Left cardiac atrium (tissue), 4 donors: Measurements from ENCODE around the gene SOD3. TPM values are rescaled to one million over a fixed set of nuclear protein-coding genes. Genes with fewer than 3 reads are reported as not detected.
A peak's percentile ranks its signal among the peaks of the same experiment; 100 is the strongest.

Experiments used
- ATAC-seq, 2 donors: fragments of 200-7000 bp; cut with Tn5 transposase; one replicate each; pipeline ENCODE4 v1.9.1; 2020; ENCODE audit warnings: mild to moderate bottlenecking in 2 of 2, moderate library complexity in 2 of 2
- DNase-seq: peaks from one replicate; pipeline ENCODE4 v3.0.0-alpha.2; 2020
- intact Hi-C, 2 donors: fragments of 100-400 bp; cut with DNase I; formaldehyde crosslinking; loops; one replicate each; pipeline versions ENCODE4 v1.14.1 to v1.15.1; 2022 to 2023
- total RNA-seq, 2 donors: library from RNA; stranded (reverse); fragmentation: NEBNext Ultra II Directional; extraction: Animal tissue kit (Norgen Biotek cat#: 25700); gene quantifications; one replicate each; pipeline ENCODE4 v1.2.1, GENCODE V29; 2021
- donor health status: DM: no; HTN: yes; CAD: no.
- donor health status: DM: no; HTN: yes; CAD: no; lungs with severe emphysema.
- donor health status: DM: yes; HTN: yes; CAD: no.
- donor health status: Dilated cardiomyopathy.

The SOD3 gene
- total RNA-seq, 2 donors from 2014 or later, result 69.4 to 120 TPM

- intact Hi-C loops, result loop anchor here in 1 of 2 donors (10.0 kb wide), 2 partner anchors 213 to 313 kb away; partner anchors contain the start of gene DHX15
- ATAC-seq (no peak), DNase-seq (no peak)
These were observed 2.8 kb downstream of the SOD3 start for GRCh38 chr4:24798036-24798610.

- ATAC-seq, result no peak
- intact Hi-C loops, result loop anchor here in 1 of 2 donors (10.0 kb wide), 2 partner anchors 214 to 314 kb away; partner anchors contain the start of gene DHX15
- no peak for DNase-seq
These were observed 3.8 kb downstream of the SOD3 start for GRCh38 chr4:24799196-24799543.

DNA sequence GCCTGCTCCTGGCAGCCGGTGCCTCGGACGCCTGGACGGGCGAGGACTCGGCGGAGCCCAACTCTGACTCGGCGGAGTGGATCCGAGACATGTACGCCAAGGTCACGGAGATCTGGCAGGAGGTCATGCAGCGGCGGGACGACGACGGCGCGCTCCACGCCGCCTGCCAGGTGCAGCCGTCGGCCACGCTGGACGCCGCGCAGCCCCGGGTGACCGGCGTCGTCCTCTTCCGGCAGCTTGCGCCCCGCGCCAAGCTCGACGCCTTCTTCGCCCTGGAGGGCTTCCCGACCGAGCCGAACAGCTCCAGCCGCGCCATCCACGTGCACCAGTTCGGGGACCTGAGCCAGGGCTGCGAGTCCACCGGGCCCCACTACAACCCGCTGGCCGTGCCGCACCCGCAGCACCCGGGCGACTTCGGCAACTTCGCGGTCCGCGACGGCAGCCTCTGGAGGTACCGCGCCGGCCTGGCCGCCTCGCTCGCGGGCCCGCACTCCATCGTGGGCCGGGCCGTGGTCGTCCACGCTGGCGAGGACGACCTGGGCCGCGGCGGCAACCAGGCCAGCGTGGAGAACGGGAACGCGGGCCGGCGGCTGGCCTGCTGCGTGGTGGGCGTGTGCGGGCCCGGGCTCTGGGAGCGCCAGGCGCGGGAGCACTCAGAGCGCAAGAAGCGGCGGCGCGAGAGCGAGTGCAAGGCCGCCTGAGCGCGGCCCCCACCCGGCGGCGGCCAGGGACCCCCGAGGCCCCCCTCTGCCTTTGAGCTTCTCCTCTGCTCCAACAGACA lies 4.4 kb downstream of the SOD3 start:
- ATAC-seq (no peak), DNase-seq (no peak)
- intact Hi-C loops, result loop anchor here in 1 of 2 donors (10.0 kb wide), 2 partner anchors 215 to 315 kb away; partner anchors contain the start of gene DHX15

- DNase-seq (no peak), ATAC-seq (peak; percentile 11 to 35)
- intact Hi-C loops, result no loop called here
These were observed 5.0 kb downstream of the SOD3 start for GRCh38 chr4:24800325-24800895.

DNA sequence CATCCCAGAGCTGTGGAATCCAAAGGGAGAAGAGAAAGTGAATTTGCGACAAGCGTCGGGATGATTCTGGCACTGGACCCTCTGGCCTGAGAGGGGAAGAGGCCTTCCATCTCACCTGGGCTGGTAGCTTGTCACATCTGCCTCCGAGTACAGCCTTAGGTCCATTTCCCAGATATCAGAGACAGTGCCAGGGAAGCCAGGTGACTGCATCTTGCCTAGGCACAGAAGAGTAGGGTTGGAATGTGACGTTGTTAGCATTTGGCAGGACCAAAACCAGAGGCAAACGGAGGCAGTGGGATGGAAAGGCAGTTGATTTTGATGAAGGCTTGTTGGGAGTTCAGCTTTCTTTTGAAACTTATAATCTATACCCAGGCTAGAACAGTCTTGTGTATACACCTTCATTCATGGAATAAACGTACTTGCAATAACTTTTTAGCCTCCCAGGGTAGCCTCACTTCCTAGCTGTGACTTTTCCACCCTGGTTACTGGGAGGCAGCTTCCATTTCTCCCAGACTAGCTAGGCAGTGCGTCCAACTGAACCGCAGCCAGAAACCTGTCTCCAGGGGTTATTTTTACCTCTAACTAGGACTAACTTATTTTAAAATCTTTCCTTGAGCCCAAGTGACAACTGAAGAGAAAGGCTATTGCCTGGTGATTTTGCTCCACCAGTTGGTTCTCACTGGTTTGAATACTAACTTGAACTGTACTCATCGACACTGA lies 5.9 kb downstream of the SOD3 start:
- DNase-seq (no peak), ATAC-seq (peak in 1 of 2 donors; percentile 35)
- intact Hi-C loops, result no loop called here

DNA sequence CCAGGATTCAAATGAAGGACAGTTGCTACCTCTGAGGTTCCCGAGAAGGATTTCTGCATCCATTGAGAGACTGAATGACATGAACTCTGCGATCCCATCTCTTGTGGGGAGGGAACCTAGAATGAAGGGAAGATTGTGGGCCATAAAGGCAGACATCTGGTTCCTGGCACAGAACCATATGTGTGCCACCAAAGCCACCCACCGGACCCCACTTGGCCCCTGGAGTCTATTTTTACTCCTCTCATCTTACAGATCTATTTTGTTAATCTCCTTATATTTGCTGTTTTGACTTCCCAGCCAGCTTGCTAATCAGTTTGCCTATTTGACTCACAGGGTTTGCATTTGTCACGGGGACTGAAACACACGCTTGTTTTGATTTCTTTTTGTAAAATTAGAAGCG lies 7.3 kb downstream of the SOD3 start:
- intact Hi-C loops, result no loop called here
- DNase-seq (no peak), ATAC-seq (no peak)

DNA sequence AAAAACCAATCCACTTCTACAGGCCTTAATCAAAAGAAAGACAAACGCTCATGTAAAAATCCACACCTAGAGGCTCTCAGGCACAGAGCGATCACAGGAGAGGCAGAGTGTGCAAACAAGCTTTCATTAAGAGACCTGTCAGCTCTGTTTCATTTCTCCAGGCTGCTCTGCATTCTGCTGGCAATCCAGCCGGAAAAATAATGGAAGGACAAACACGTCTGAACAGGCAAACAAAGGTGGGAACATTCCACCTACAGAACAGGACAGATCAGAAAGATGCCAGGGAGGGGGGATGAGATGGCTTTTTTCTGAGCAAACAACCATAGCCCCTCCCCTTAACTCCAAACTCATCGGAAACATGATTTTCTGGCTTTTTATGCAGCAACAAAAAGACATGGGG lies 9.7 kb downstream of the SOD3 start:
- DNase-seq, result no peak
- intact Hi-C loops, result no loop called here
- no peak for ATAC-seq

- DNase-seq, result no peak
- ATAC-seq, result no peak
- intact Hi-C loops, result no loop called here
These were observed 10.2 kb downstream of the SOD3 start for GRCh38 chr4:24805566-24805965.

DNA sequence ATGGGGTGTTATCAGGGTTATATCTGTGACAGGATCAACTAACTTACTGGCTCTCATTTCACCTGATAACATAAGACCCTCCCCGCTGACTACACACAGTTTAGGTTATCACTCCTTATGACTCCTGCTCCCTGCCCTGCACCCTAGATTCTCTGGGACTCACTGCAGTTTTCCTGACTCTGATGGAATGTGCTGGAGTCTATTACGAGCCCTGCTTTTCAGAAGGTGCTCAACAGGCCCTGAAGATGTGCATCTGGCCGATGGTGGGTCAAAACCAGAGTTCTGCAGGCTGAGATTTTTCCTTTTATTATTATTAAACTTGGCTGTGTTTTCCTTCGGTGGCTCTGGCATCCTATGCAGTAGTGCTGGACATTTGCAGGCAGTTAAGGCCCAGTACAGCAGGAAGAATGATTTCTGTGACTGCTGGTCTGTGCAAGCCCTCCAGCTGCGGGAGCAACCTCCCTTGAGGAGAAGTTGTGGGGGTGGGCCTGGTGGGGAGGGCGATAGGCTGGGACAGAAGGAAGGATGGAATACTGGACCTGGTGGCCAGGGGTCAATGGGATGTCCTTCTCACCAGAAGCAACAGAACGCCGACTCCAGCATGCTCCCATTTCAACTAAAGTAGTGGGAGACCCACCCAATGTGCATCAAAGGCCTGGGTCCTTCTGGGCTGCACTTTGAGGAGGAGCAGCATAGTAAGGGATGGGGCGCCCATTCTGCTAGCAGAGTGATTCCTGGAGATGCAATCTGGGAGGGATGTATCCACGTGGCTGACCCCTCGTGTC lies 11.0 kb downstream of the SOD3 start:
- intact Hi-C loops, result no loop called here
- no peak for DNase-seq
- no peak for ATAC-seq

- no peak for DNase-seq
- intact Hi-C loops, result no loop called here
- ATAC-seq, result no peak
These were observed 12.2 kb downstream of the SOD3 start for GRCh38 chr4:24807611-24808010.

DNA sequence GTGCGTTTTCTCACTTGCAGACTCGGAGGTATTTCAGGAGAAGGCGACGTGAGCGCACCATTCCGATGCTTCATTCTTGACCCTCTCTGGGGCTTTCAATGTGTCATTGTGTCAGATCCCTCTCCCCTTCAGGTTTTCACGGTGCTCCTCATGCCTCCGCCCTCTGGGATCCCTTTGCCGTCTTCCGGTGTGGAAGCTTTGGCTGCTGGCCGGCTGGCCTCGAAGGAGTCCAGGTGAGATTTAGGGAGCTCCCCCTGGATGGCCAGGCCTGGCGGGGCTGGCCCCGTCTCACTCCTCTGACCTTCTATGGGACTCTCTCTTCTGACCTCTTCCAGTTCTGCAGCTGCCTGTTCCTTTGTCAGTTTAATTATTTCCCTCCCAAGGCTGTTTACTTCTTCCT lies 12.9 kb downstream of the SOD3 start:
- intact Hi-C loops, result no loop called here
- ATAC-seq, result no peak
- DNase-seq, result no peak

GRCh38 chr4:24808955-24809354 lies 13.6 kb downstream of the SOD3 start:
- intact Hi-C loops, result no loop called here
- ATAC-seq, result no peak
- DNase-seq, result no peak

GRCh38 chr4:24809376-24809775 lies 14.0 kb downstream of the SOD3 start:
- ATAC-seq, result peak; percentile 37 to 48

GRCh38 chr4:24809815-24810405 lies 14.5 kb downstream of the SOD3 start:
- DNase-seq, result no peak
- intact Hi-C loops, result no loop called here
- ATAC-seq, result peak in 1 of 2 donors; percentile 50

More at GRCh38 chr4:24809376-24809775, 14.0 kb downstream of the SOD3 start:
- DNase-seq, result no peak
- intact Hi-C loops, result no loop called here

DNA sequence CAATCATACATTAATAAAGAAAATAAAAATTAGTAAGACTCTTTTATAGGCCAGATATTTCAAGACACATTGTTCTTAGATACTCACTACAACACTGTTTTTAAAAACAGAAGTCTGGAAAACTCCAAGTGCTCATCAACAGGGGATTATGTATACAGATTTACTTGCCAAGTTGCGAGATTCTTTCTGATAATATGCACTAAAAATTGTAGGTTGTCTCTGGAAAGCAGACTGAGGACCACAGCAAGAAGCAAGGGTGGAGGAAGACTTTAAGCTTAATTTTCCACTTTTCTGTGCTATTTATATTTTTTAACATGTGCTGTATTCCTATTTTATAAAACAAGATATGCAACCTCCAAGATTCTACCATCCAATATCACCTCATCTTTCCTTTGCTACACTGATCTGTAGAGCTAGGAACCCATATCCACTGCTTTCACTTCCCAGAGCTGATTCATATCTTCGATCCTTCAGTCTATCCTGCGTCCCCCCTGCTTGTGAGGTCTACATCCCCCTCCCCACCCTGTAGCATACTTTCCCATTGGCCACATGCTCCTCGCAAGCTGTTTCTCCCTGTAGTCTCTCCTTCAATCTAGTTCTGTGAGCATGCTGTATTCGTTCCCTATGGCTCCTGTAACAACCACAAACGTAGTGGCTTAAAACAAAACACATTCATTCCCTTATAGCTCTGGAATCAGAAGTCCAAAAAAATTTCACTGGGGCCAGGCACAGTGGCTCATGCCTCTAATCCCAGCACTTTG lies 15.7 kb downstream of the SOD3 start:
- ATAC-seq, result no peak
- DNase-seq, result no peak
- intact Hi-C loops, result no loop called here

DNA sequence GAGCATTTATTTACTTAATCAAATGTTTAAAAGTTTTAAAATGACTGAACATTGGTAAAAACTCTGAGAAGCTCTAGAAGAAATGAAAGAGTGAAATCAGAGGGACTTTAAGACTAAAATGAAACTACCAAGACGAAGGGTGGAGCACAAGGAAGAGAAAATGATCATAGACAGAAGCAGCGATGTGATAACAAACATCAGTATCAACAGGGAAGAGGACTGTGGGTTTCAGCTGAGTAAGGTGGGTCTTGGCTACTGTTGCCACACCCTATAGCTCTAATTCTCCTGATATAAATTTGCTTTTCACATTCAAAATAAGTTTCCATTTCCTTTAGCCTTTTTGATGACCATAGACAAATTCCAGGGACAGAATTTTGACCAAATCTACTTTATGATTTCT lies 18.4 kb downstream of the SOD3 start:
- intact Hi-C loops, result no loop called here
- DNase-seq, result no peak
- ATAC-seq, result no peak

DNA sequence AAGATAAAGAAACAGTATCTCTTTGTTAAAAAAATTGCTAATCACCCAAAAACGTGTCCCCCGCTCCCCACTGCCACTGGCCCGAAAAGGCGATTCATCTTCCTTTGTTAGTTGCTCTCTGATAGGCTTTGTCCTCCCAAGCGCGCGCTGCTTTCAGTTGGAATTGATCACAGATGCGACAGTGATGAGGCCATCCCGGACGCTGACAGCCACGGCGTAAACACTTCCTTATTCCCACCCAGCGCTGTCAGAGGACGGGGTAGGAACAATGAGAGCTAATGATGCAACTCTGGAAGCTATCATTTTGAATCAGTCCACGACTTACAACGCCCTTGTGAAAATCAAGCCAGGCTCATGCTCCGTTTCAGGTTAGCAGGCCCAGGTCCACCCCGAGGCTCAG lies 21.4 kb downstream of the SOD3 start:
- ATAC-seq (no peak), DNase-seq (no peak)
- intact Hi-C loops, result no loop called here

GRCh38 chr4:24820541-24820940 lies 25.2 kb downstream of the SOD3 start:
- DNase-seq, result no peak
- ATAC-seq, result no peak
- intact Hi-C loops, result no loop called here
